ENCODE results near the gene KRTAP23-1. TPM values are rescaled to one million over a fixed set of nuclear protein-coding genes. Genes with fewer than 3 reads are reported as not detected.

Gene KRTAP23-1
- total and polyA plus RNA-seq, 2 donors (not counting 3 experiments of a cell fraction or from before 2014, with no cell fraction given) = not detected

DNA sequence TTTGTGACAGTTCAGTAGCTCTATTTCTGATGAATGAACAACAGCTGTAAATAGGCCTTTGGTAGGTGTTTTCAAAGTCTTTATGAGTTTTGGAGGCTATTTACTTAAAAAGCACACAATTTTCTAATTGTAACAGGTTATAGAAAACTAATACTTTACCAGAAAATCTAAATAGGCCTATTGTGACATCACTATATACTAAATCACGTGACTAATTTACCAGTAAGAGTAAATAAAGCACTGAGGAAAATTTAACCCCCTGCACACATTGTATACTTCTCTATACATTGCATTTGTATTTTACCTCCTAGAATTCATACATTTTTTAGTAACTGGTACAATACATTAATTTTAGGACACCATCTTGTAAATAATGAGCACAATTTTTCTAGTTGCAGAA, 43.3 kb downstream of the KRTAP23-1 start:
- Histone ChIP-seq H3K9me1 (replicated peaks; ENCODE audit: control insufficient read depth, extremely low read depth, insufficient read depth, low read length) (no peaks in the 10 kb centered on the region), H3K27ac (ENCODE audit: insufficient read depth, low read depth, low read length) (no peak overlapping the region), H2AFZ (ENCODE audit: low read depth, low read length) (no peak overlapping the region), H3K9me3 (replicated peaks; ENCODE audit: control insufficient read depth, insufficient read depth, low read length) (peaks cover 7% of the 10 kb centered on the region), H3K9ac (replicated peaks; ENCODE audit: extremely low read depth, insufficient read depth, low read length) (no peak overlapping the region), H3K27me3 (ENCODE audit: control insufficient read depth in 2 of 2, insufficient read depth in 2 of 2, low read length in 2 of 2) (no peaks in the 10 kb centered on the region), H3K4me3 (replicated peaks in 1 of 3; ENCODE audit: insufficient read depth in 1 of 3, low read depth in 1 of 3, low read length in 3 of 3) (no peak overlapping the region), H3K4me2 (ENCODE audit: insufficient read depth, low read length) (no peak overlapping the region), H3K36me3 (ENCODE audit: control insufficient read depth in 2 of 2, extremely low read depth in 1 of 2, insufficient read depth in 2 of 2, low read length in 2 of 2) (no peaks in the 10 kb centered on the region), H3K4me1 (ENCODE audit: control insufficient read depth, extremely low read depth, insufficient read depth, low read length) (no peaks in the 10 kb centered on the region), H3K79me2 (ENCODE audit: control insufficient read depth, insufficient read depth, low read length) (no peaks in the 10 kb centered on the region), H4K20me1 (replicated peaks; ENCODE audit: control insufficient read depth, extremely low read depth, insufficient read depth, low read length) (no peaks in the 10 kb centered on the region)
- dilution Hi-C loops (cut with MboI; ENCODE audit: extremely low pct_ligation_motif_present, low sequenced_read_pairs) (no loop called here), intact Hi-C loops (cut with micrococcal nuclease) (no loop called here)
- TF ChIP-seq POLR2A (IDR thresholded peaks at IDR 0.05; ENCODE audit: low read depth, low read length) = no peak
- no peak for TF ChIP-seq MAX (IDR thresholded peaks at IDR 0.05; ENCODE audit: insufficient read depth, insufficient read length)
- no peak for TF ChIP-seq GATA2 (IDR thresholded peaks at IDR 0.05; ENCODE audit: insufficient read depth, insufficient read length, low read depth, low read length)
- TF ChIP-seq POLR2AphosphoS5 (IDR thresholded peaks at IDR 0.05; ENCODE audit: insufficient read depth, low read depth, low read length) = no peak
- no peak for TF ChIP-seq EZH2 (IDR thresholded peaks at IDR 0.05; ENCODE audit: borderline replicate concordance, low read depth, low read length, severe bottlenecking)
- no peak for TF ChIP-seq FOS (IDR thresholded peaks at IDR 0.05; ENCODE audit: borderline replicate concordance, insufficient read depth, low read length)
- no peak for TF ChIP-seq CTCF (IDR thresholded peaks at IDR 0.05; ENCODE audit: extremely low read depth in 1 of 2, insufficient read depth in 1 of 2, low read depth in 1 of 2, low read length in 2 of 2)
- TF ChIP-seq JUN (IDR thresholded peaks at IDR 0.05; ENCODE audit: borderline replicate concordance, insufficient read depth, insufficient read length, low read depth) = no peak
- no peak for TF ChIP-seq MYC (IDR thresholded peaks at IDR 0.05; ENCODE audit: low read depth, low read length)
- no TSS peak for BruUV-seq (replicated peaks)
- no peak for DNase-seq (ENCODE audit: low read depth, low spot score)
- CTCF ChIA-PET = no interaction called here
- no peak for FAIRE-seq
- POLR2A ChIA-PET = no interaction called here

Small RNA genes within 50 kb of the gene (microRNA-seq; reads per million reads assigned to microRNA genes)
- gene MIR4327 (ENCODE audit: borderline number of aligned reads, borderline replicate concordance) = not detected

Small RNA genes within 50 kb of the gene (small RNA-seq; reads per million reads assigned to genes)
- gene KRTAP23-1 (ENCODE audit: insufficient read depth, insufficient read length, low read depth, low replicate concordance) (not detected), gene MIR4327 (ENCODE audit: insufficient read depth, insufficient read length, low read depth, low replicate concordance) (not detected)

Other genes with a start within 250 kb of the KRTAP23-1 start
- gene CLDN17, start 181.8 kb downstream of the KRTAP23-1 start, total RNA-seq = not detected in 2 replicates
- gene CLDN17, start 181.8 kb downstream of the KRTAP23-1 start, polyA plus RNA-seq = not detected in 2 replicates
- not detected in 2 replicates for gene CLDN8, start 132.5 kb downstream of the KRTAP23-1 start, total RNA-seq
- not detected in 2 replicates for gene CLDN8, start 132.5 kb downstream of the KRTAP23-1 start, polyA plus RNA-seq
- not detected in 2 replicates for gene KRTAP24-1, start 65.7 kb downstream of the KRTAP23-1 start, total RNA-seq
- not detected in 2 replicates for gene KRTAP24-1, start 65.7 kb downstream of the KRTAP23-1 start, polyA plus RNA-seq
- gene KRTAP25-1, start 59.1 kb downstream of the KRTAP23-1 start, total RNA-seq = not detected in 2 replicates
- gene KRTAP25-1, start 59.1 kb downstream of the KRTAP23-1 start, polyA plus RNA-seq = not detected in 2 replicates
- not detected in 2 replicates for gene KRTAP26-1, start 28.3 kb downstream of the KRTAP23-1 start, total RNA-seq
- gene KRTAP26-1, start 28.3 kb downstream of the KRTAP23-1 start, polyA plus RNA-seq = not detected in 2 replicates
- gene KRTAP27-1, start 10.9 kb downstream of the KRTAP23-1 start, total RNA-seq = not detected in 2 replicates
- gene KRTAP27-1, start 10.9 kb downstream of the KRTAP23-1 start, polyA plus RNA-seq = not detected in 2 replicates
- gene KRTAP13-2, start 23.7 kb upstream of the KRTAP23-1 start, total RNA-seq = not detected in 2 replicates
- gene KRTAP13-2, start 23.7 kb upstream of the KRTAP23-1 start, polyA plus RNA-seq = not detected in 2 replicates
- not detected in 2 replicates for gene KRTAP13-1, start 47.4 kb upstream of the KRTAP23-1 start, total RNA-seq
- not detected in 2 replicates for gene KRTAP13-1, start 47.4 kb upstream of the KRTAP23-1 start, polyA plus RNA-seq
- gene KRTAP13-3, start 77.3 kb upstream of the KRTAP23-1 start, total RNA-seq = not detected in 2 replicates
- not detected in 2 replicates for gene KRTAP13-3, start 77.3 kb upstream of the KRTAP23-1 start, polyA plus RNA-seq
- not detected in 2 replicates for gene KRTAP13-4, start 81.6 kb upstream of the KRTAP23-1 start, total RNA-seq
- gene KRTAP13-4, start 81.6 kb upstream of the KRTAP23-1 start, polyA plus RNA-seq = not detected in 2 replicates
- gene KRTAP15-1, start 91.7 kb upstream of the KRTAP23-1 start, total RNA-seq = not detected in 2 replicates
- not detected in 2 replicates for gene KRTAP15-1, start 91.7 kb upstream of the KRTAP23-1 start, polyA plus RNA-seq
- not detected in 2 replicates for gene KRTAP19-1, start 131.8 kb upstream of the KRTAP23-1 start, total RNA-seq
- not detected in 2 replicates for gene KRTAP19-1, start 131.8 kb upstream of the KRTAP23-1 start, polyA plus RNA-seq
- not detected in 2 replicates for gene KRTAP19-2, start 138.8 kb upstream of the KRTAP23-1 start, total RNA-seq
- not detected in 2 replicates for gene KRTAP19-2, start 138.8 kb upstream of the KRTAP23-1 start, polyA plus RNA-seq
- gene KRTAP19-3, start 143.4 kb upstream of the KRTAP23-1 start, total RNA-seq = not detected in 2 replicates
- gene KRTAP19-3, start 143.4 kb upstream of the KRTAP23-1 start, polyA plus RNA-seq = not detected in 2 replicates
- not detected in 2 replicates for gene KRTAP19-4, start 148.6 kb upstream of the KRTAP23-1 start, total RNA-seq
- not detected in 2 replicates for gene KRTAP19-4, start 148.6 kb upstream of the KRTAP23-1 start, polyA plus RNA-seq
- not detected in 2 replicates for gene KRTAP19-5, start 153.5 kb upstream of the KRTAP23-1 start, total RNA-seq
- not detected in 2 replicates for gene KRTAP19-5, start 153.5 kb upstream of the KRTAP23-1 start, polyA plus RNA-seq
- gene KRTAP19-6, start 193.3 kb upstream of the KRTAP23-1 start, total RNA-seq = not detected in 2 replicates
- not detected in 2 replicates for gene KRTAP19-6, start 193.3 kb upstream of the KRTAP23-1 start, polyA plus RNA-seq
- not detected in 2 replicates for gene KRTAP19-7, start 212.7 kb upstream of the KRTAP23-1 start, total RNA-seq
- not detected in 2 replicates for gene KRTAP19-7, start 212.7 kb upstream of the KRTAP23-1 start, polyA plus RNA-seq
- not detected in 2 replicates for gene KRTAP22-2, start 241.8 kb upstream of the KRTAP23-1 start, total RNA-seq
- gene KRTAP22-2, start 241.8 kb upstream of the KRTAP23-1 start, polyA plus RNA-seq = not detected in 2 replicates
- not detected in 2 replicates for gene KRTAP6-3, start 243.8 kb upstream of the KRTAP23-1 start, total RNA-seq
- gene KRTAP6-3, start 243.8 kb upstream of the KRTAP23-1 start, polyA plus RNA-seq = not detected in 2 replicates